Fibroblast of lung (primary cell): ENCODE data around the gene OR10A3. TPM values are rescaled to one million over a fixed set of nuclear protein-coding genes. Genes with fewer than 3 reads are reported as not detected.

ENCODE experiments used
- DNase-seq, 2 donors: peaks; one replicate each; pipeline versions ENCODE4 v3.0.0 to v3.0.0-alpha.2; 2010; ENCODE audit warnings: low read depth in 2 of 2
- H2AFZ ChIP-seq: 2 replicates; pipeline ENCODE4 v1.5.1; 2012; ENCODE audit warnings: low read length, control low read depth, inconsistent platforms
- H3K27ac ChIP-seq: 2 replicates; pipeline ENCODE4 v1.5.1; 2011; ENCODE audit warnings: low read length, control low read depth; ENCODE audit not compliant: insufficient read depth
- H3K27me3 ChIP-seq: 2 replicates; pipeline ENCODE4 v1.5.1; 2011; ENCODE audit warnings: mild to moderate bottlenecking, low read length; ENCODE audit not compliant: control insufficient read depth, insufficient read depth
- H3K36me3 ChIP-seq: 2 replicates; pipeline ENCODE4 v1.5.1; 2011; ENCODE audit warnings: low read length; ENCODE audit not compliant: control insufficient read depth, insufficient read depth
- H3K4me1 ChIP-seq: 2 replicates; pipeline ENCODE4 v1.5.1; 2011; ENCODE audit warnings: low read length; ENCODE audit not compliant: control insufficient read depth, insufficient read depth; ENCODE audit errors: extremely low read depth
- H3K4me2 ChIP-seq: 2 replicates; pipeline ENCODE4 v1.5.1; 2011; ENCODE audit warnings: low read length, control low read depth; ENCODE audit not compliant: insufficient read depth; ENCODE audit errors: extremely low read depth
- H3K4me3 ChIP-seq, 4 experiments: fragments of 200-600 bp in 1 of 4; sonication (generic) in 1 of 4; replicated peaks in 1 of 4; 2 replicates each; pipeline ENCODE4 v1.5.1; 2011 to 2016; ENCODE audit warnings: low read length in 4 of 4, low read depth in 3 of 4, mild to moderate bottlenecking in 3 of 4, control low read depth in 2 of 4, inconsistent platforms in 1 of 4, mixed read lengths in 1 of 4; ENCODE audit not compliant: insufficient read depth in 1 of 4; ENCODE audit errors: control extremely low read depth in 1 of 4
- H3K79me2 ChIP-seq: 2 replicates; pipeline ENCODE4 v1.5.1; 2012; ENCODE audit warnings: mild to moderate bottlenecking, low read length, inconsistent platforms; ENCODE audit not compliant: control insufficient read depth, insufficient read depth
- H3K9ac ChIP-seq: 2 replicates; pipeline ENCODE4 v1.5.1; 2011; ENCODE audit warnings: mild to moderate bottlenecking, low read length, control low read depth; ENCODE audit not compliant: insufficient read depth
- H3K9me3 ChIP-seq: 2 replicates; pipeline ENCODE4 v1.5.1; 2012; ENCODE audit warnings: low read depth, low read length; ENCODE audit not compliant: control insufficient read depth, insufficient read depth
- H4K20me1 ChIP-seq: 2 replicates; pipeline ENCODE4 v1.5.1; 2011; ENCODE audit warnings: low read length; ENCODE audit not compliant: control insufficient read depth, insufficient read depth; ENCODE audit errors: extremely low read depth
- CTCF ChIP-seq, 2 donors: IDR thresholded peaks in 1 of 2; conservative IDR thresholded peaks in 1 of 2; 1 replicate in 1 of 2; 2 replicates in 1 of 2; pipeline ENCODE4 v1.5.1; 2011 to 2012; ENCODE audit warnings: low read length in 2 of 2, control low read depth in 1 of 2, inconsistent platforms in 1 of 2, low read depth in 1 of 2, mild to moderate bottlenecking in 1 of 2
- EZH2 ChIP-seq: IDR thresholded peaks from 2 replicates; pipeline ENCODE4 v1.5.1; 2012; ENCODE audit warnings: low read length, control low read depth, mild to moderate bottlenecking; ENCODE audit errors: missing control alignments
- polyA plus RNA-seq, 2 donors: library from polyadenylated mRNA; depleted of rRNA in 1 of 2; stranded (reverse) in 1 of 2; unstranded in 1 of 2; fragments of >200 nt; gene quantifications; 2 replicates each; pipeline ENCODE4 v1.2.1, GENCODE V29; 2011 to 2012; ENCODE audit warnings: missing spikeins in 1 of 2
- total RNA-seq: library from RNA; depleted of rRNA; stranded (reverse); fragments of >200 nt; gene quantifications from 2 replicates; pipeline ENCODE4 v1.2.1, GENCODE V29; 2014

Gene OR10A3
- total and polyA plus RNA-seq, 2 donors (not counting 1 experiment from before 2014, with no cell fraction given): 0.07 to 0.17 TPM

- H3K27me3 ChIP-seq: no peaks in the 10 kb centered on the region
- no peak for DNase-seq
- no peak overlapping the region for H2AFZ ChIP-seq
- peaks cover 3% of the 10 kb centered on the region for H3K4me1 ChIP-seq
- no peaks in the 10 kb centered on the region for H3K9me3 ChIP-seq
- no peak overlapping the region for H3K4me2 ChIP-seq
- H3K9ac ChIP-seq: no peak overlapping the region
- no peak overlapping the region for H3K27ac ChIP-seq
- H3K79me2 ChIP-seq: no peaks in the 10 kb centered on the region
- TF ChIP-seq EZH2 (no peak), CTCF (conservative IDR thresholded peaks at IDR 0.05 in 1 of 2, IDR thresholded peaks at IDR 0.05 in 1 of 2; ENCODE audit: low read depth in 1 of 2, low read length in 2 of 2) (no peak)
- no peaks in the 10 kb centered on the region for H4K20me1 ChIP-seq
- H3K36me3 ChIP-seq: no peaks in the 10 kb centered on the region
- H3K4me3 ChIP-seq: no peak overlapping the region
Observed at GRCh38 chr11:7906481-7906880, 35.0 kb downstream of the OR10A3 start.

- Histone ChIP-seq H2AFZ (peak overlapping the region; percentile 9), H4K20me1 (no peaks in the 10 kb centered on the region), H3K4me3 (no peak overlapping the region), H3K4me1 (peaks cover 3% of the 10 kb centered on the region), H3K4me2 (no peak overlapping the region), H3K27ac (no peak overlapping the region), H3K27me3 (no peaks in the 10 kb centered on the region), H3K9ac (no peak overlapping the region), H3K36me3 (no peaks in the 10 kb centered on the region), H3K9me3 (no peaks in the 10 kb centered on the region), H3K79me2 (no peaks in the 10 kb centered on the region)
- TF ChIP-seq CTCF (conservative IDR thresholded peaks at IDR 0.05 in 1 of 2, IDR thresholded peaks at IDR 0.05 in 1 of 2; ENCODE audit: low read depth in 1 of 2, low read length in 2 of 2): no peak
- TF ChIP-seq EZH2: no peak
- DNase-seq: no peak
Observed at GRCh38 chr11:7905961-7906429, 35.5 kb downstream of the OR10A3 start.

GRCh38 chr11:7905549-7905948, 36.0 kb downstream of the OR10A3 start:
- no peaks in the 10 kb centered on the region for H3K9me3 ChIP-seq
- no peaks in the 10 kb centered on the region for H4K20me1 ChIP-seq
- H3K36me3 ChIP-seq: no peaks in the 10 kb centered on the region
- TF ChIP-seq CTCF (conservative IDR thresholded peaks at IDR 0.05 in 1 of 2, IDR thresholded peaks at IDR 0.05 in 1 of 2; ENCODE audit: low read depth in 1 of 2, low read length in 2 of 2) (no peak), EZH2 (no peak)
- H3K4me3 ChIP-seq: no peak overlapping the region
- H3K79me2 ChIP-seq: no peaks in the 10 kb centered on the region
- H3K27ac ChIP-seq: no peak overlapping the region
- H3K4me2 ChIP-seq: no peak overlapping the region
- no peaks in the 10 kb centered on the region for H3K27me3 ChIP-seq
- no peak for DNase-seq
- H3K4me1 ChIP-seq: peaks cover 3% of the 10 kb centered on the region
- no peak overlapping the region for H3K9ac ChIP-seq
- H2AFZ ChIP-seq: no peak overlapping the region
